GM23338 (cell line): ENCODE measurements around the gene RASSF4. TPM values are rescaled to one million over a fixed set of nuclear protein-coding genes. Genes with fewer than 3 reads are reported as not detected.

Experiments used
- ATAC-seq: fragments of 200-7000 bp; cut with Tn5 transposase; 3 replicates; pipeline ENCODE4 v1.9.1; 2020
- DNase-seq: peaks from one replicate; pipeline ENCODE4 v3.0.0-alpha.2; 2015; ENCODE audit warnings: low spot score
- H2AFZ ChIP-seq: fragments of 200-600 bp; sonication (generic); 2 replicates; pipeline ENCODE4 v1.8.0; 2016; ENCODE audit warnings: antibody characterized with exemption, mild to moderate bottlenecking, moderate library complexity
- H3F3A ChIP-seq: fragments of 200-600 bp; sonication (generic); replicated peaks from 2 replicates; pipeline ENCODE4 v1.8.0; 2017; ENCODE audit warnings: antibody characterized with exemption, mixed run types, low read depth
- H3K27ac ChIP-seq: fragments of 200-600 bp; sonication (generic); 2 replicates; pipeline ENCODE4 v1.6.1; 2016; ENCODE audit warnings: low read depth
- H3K27me3 ChIP-seq: fragments of 200-600 bp; sonication (generic); 2 replicates; pipeline ENCODE4 v1.8.0; 2016; ENCODE audit warnings: mild to moderate bottlenecking, mixed run types, moderate library complexity; ENCODE audit not compliant: insufficient read depth
- H3K36me3 ChIP-seq: fragments of 200-600 bp; sonication (generic); 2 replicates; pipeline ENCODE4 v1.8.0; 2016; ENCODE audit warnings: mild to moderate bottlenecking; ENCODE audit not compliant: insufficient read depth
- H3K4me1 ChIP-seq: fragments of 200-600 bp; sonication (generic); 2 replicates; pipeline ENCODE4 v1.8.0; 2016; ENCODE audit warnings: mild to moderate bottlenecking, moderate library complexity; ENCODE audit not compliant: insufficient read depth
- H3K4me2 ChIP-seq: fragments of 200-600 bp; sonication (generic); 2 replicates; pipeline ENCODE4 v1.7.1; 2017; ENCODE audit warnings: mixed run types
- H3K4me3 ChIP-seq: fragments of 200-600 bp; sonication (generic); 2 replicates; pipeline ENCODE4 v1.6.1; 2016; ENCODE audit warnings: mixed run types
- H3K79me2 ChIP-seq: fragments of 200-600 bp; sonication (generic); replicated peaks from 2 replicates; pipeline ENCODE4 v1.8.0; 2017; ENCODE audit warnings: mild to moderate bottlenecking; ENCODE audit not compliant: insufficient read depth
- H3K9me2 ChIP-seq: fragments of 200-600 bp; sonication (generic); 2 replicates; pipeline ENCODE4 v1.8.0; 2017; ENCODE audit not compliant: insufficient read depth
- H4K20me1 ChIP-seq: fragments of 200-600 bp; sonication (generic); replicated peaks from 2 replicates; pipeline ENCODE4 v1.8.0; 2017; ENCODE audit warnings: mild to moderate bottlenecking; ENCODE audit not compliant: insufficient read depth
- H3K27ac Mint-ChIP-seq: 2 replicates; pipeline ENCODE4 v1.8.0; 2020; ENCODE audit warnings: inconsistent platforms, mild to moderate bottlenecking, moderate library complexity, mixed read lengths
- H3K27me3 Mint-ChIP-seq: 3 replicates; pipeline ENCODE4 v1.8.0; 2022; ENCODE audit warnings: low read depth, mild to moderate bottlenecking, moderate library complexity, mixed read lengths, inconsistent platforms; ENCODE audit not compliant: insufficient read depth, poor library complexity
- H3K36me3 Mint-ChIP-seq: 3 replicates; pipeline ENCODE4 v1.8.0; 2021; ENCODE audit warnings: low read depth, mild to moderate bottlenecking, inconsistent platforms, moderate library complexity, mixed read lengths
- H3K4me1 Mint-ChIP-seq: 3 replicates; pipeline ENCODE4 v1.8.0; 2020; ENCODE audit warnings: mild to moderate bottlenecking, inconsistent platforms, mixed read lengths
- H3K4me3 Mint-ChIP-seq: 3 replicates; pipeline ENCODE4 v1.8.0; 2021; ENCODE audit warnings: moderate library complexity, mild to moderate bottlenecking, inconsistent platforms, mixed read lengths
- H3K9me3 Mint-ChIP-seq: 3 replicates; pipeline ENCODE4 v1.8.0; 2020; ENCODE audit warnings: moderate library complexity, mild to moderate bottlenecking, inconsistent platforms, mixed read lengths
- CREB1 ChIP-seq: fragments of 250-450 bp; sonication (Bioruptor Pico); IDR thresholded peaks from 2 replicates; pipeline ENCODE4 v1.5.0; 2020; ENCODE audit warnings: low read depth, mild to moderate bottlenecking, moderate library complexity
- CTCF ChIP-seq, 2 experiments: fragments of 200-600 bp in 1 of 2; sonication (generic) in 1 of 2; conservative IDR thresholded peaks; 2 replicates each; pipeline versions ENCODE4 v1.5.1 to v1.6.1; 2016 to 2017; ENCODE audit warnings: antibody characterized with exemption in 2 of 2, low read depth in 2 of 2, mild to moderate bottlenecking in 2 of 2, moderate library complexity in 1 of 2
- ETS1 ChIP-seq: IDR thresholded peaks from 2 replicates; pipeline ENCODE4 v1.6.1; 2016; ENCODE audit warnings: antibody characterized with exemption
- EZH2 ChIP-seq: fragments of 200-600 bp; sonication (generic); IDR thresholded peaks from one replicate; pipeline ENCODE4 v1.8.0; 2017; ENCODE audit warnings: antibody characterized with exemption, mild to moderate bottlenecking, low read depth; ENCODE audit not compliant: unreplicated experiment
- EZH2phosphoT487 ChIP-seq: fragments of 200-600 bp; sonication (generic); IDR thresholded peaks from one replicate; pipeline ENCODE4 v1.8.1; 2018; ENCODE audit warnings: antibody characterized with exemption; ENCODE audit not compliant: unreplicated experiment
- JUNB ChIP-seq: IDR thresholded peaks from one replicate; pipeline ENCODE4 v1.6.1; 2016; ENCODE audit warnings: antibody characterized with exemption; ENCODE audit not compliant: unreplicated experiment
- NANOG ChIP-seq: IDR thresholded peaks from 2 replicates; pipeline ENCODE4 v1.6.1; 2016; ENCODE audit warnings: antibody characterized with exemption, borderline replicate concordance
- POLR2AphosphoS5 ChIP-seq: IDR thresholded peaks from 2 replicates; pipeline ENCODE4 v1.6.1; 2016; ENCODE audit warnings: antibody characterized with exemption, low read depth
- REST ChIP-seq: IDR thresholded peaks from one replicate; pipeline ENCODE4 v1.6.1; 2018; ENCODE audit warnings: antibody characterized with exemption; ENCODE audit not compliant: unreplicated experiment
- STAT1 ChIP-seq: IDR thresholded peaks from one replicate; pipeline ENCODE4 v1.6.1; 2016; ENCODE audit warnings: antibody characterized with exemption; ENCODE audit not compliant: unreplicated experiment
- ZNF114 ChIP-seq: fragments of 250-450 bp; sonication (Bioruptor Pico); IDR thresholded peaks from 2 replicates; pipeline ENCODE4 v1.5.0; 2020; ENCODE audit warnings: mild to moderate bottlenecking, moderate library complexity
- ZNF331 ChIP-seq: fragments of 250-450 bp; sonication (Bioruptor Pico); IDR thresholded peaks from 2 replicates; pipeline ENCODE4 v1.5.0; 2020; ENCODE audit warnings: low read depth, mild to moderate bottlenecking, moderate library complexity
- ZNF462 ChIP-seq: fragments of 250-450 bp; sonication (Bioruptor Pico); IDR thresholded peaks from 2 replicates; pipeline ENCODE4 v1.5.0; 2020; ENCODE audit warnings: mild to moderate bottlenecking, moderate library complexity
- polyA plus RNA-seq: library from polyadenylated mRNA; unstranded; fragments of >200 nt; fragmentation: Nextera tagmentation; extraction: Ambion mirVana; gene quantifications from 2 replicates; pipeline ENCODE4 v1.2.1, GENCODE V29; 2016
- total RNA-seq: library from RNA; depleted of rRNA; stranded (reverse); fragments of >200 nt; shearing (Covaris generic); gene quantifications from 2 replicates; pipeline ENCODE4 v1.2.3, GENCODE V29; 2014

RASSF4 gene
- total and polyA plus RNA-seq, 2 experiments from 2014 or later, result 12.4 to 13.6 TPM

- TF ChIP-seq ZNF462 (CRISPR knock-in tag) (no peak), ZNF114 (no peak), EZH2 (no peak), ZNF331 (CRISPR knock-in tag) (no peak), STAT1 (no peak), REST (no peak), CTCF (conservative IDR thresholded peaks at IDR 0.05; ENCODE audit: low read depth in 2 of 2) (no peak), NANOG (no peak), POLR2AphosphoS5 (no peak), CREB1 (CRISPR knock-in tag) (no peak), EZH2phosphoT487 (no peak), ETS1 (no peak), JUNB (no peak)
- H3K4me3 Mint-ChIP-seq, result no peak overlapping the region
- H3F3A ChIP-seq, result no peaks in the 10 kb centered on the region
- H3K79me2 ChIP-seq, result peaks cover 37% of the 10 kb centered on the region
- ATAC-seq, result no peak
- no peak overlapping the region for H3K27ac ChIP-seq
- H3K27ac Mint-ChIP-seq, result no peak overlapping the region
- H3K36me3 ChIP-seq, result no peaks in the 10 kb centered on the region
- no peak overlapping the region for H3K4me2 ChIP-seq
- peaks cover 23% of the 10 kb centered on the region for H3K4me1 Mint-ChIP-seq
- no peak overlapping the region for H3K4me3 ChIP-seq
- peaks cover 34% of the 10 kb centered on the region for H3K36me3 Mint-ChIP-seq
- peaks cover 11% of the 10 kb centered on the region; the same call in 1 of the 2 replicates for H3K4me1 ChIP-seq
- no peak overlapping the region for H2AFZ ChIP-seq
- DNase-seq, result no peak
- H3K9me2 ChIP-seq, result no peaks in the 10 kb centered on the region
- H4K20me1 ChIP-seq, result peaks cover 4% of the 10 kb centered on the region
- H3K9me3 Mint-ChIP-seq, result peaks cover 18% of the 10 kb centered on the region
- peaks cover 12% of the 10 kb centered on the region for H3K27me3 Mint-ChIP-seq
- H3K27me3 ChIP-seq, result no peaks in the 10 kb centered on the region
Observed at GRCh38 chr10:45003432-45004000, 43.9 kb downstream of the RASSF4 start.
